Suprapubic skin (tissue), 4 donors: Measurements from ENCODE around the gene ME3. TPM values are rescaled to one million over a fixed set of nuclear protein-coding genes. Genes with fewer than 3 reads are reported as not detected.
A peak's percentile ranks its signal among the peaks of the same experiment; 100 is the strongest.

ENCODE experiments used
- DNase-seq, 2 donors: peaks; one replicate each; pipeline ENCODE4 v3.0.0-alpha.2; 2019; ENCODE audit warnings: low spot score in 2 of 2
- H3K27ac ChIP-seq: fragments of 200-600 bp; sonication (generic); one replicate; pipeline ENCODE4 v1.5.1; 2019
- H3K27me3 ChIP-seq: fragments of 200-600 bp; sonication (generic); one replicate; pipeline ENCODE4 v1.5.1; 2019
- H3K36me3 ChIP-seq: fragments of 200-600 bp; sonication (generic); one replicate; pipeline ENCODE4 v1.5.1; 2019
- H3K4me1 ChIP-seq: fragments of 200-600 bp; sonication (generic); one replicate; pipeline ENCODE4 v1.5.1; 2019
- H3K4me3 ChIP-seq: fragments of 200-600 bp; sonication (generic); one replicate; pipeline ENCODE4 v1.5.1; 2019; ENCODE audit warnings: mild to moderate bottlenecking
- H3K9me3 ChIP-seq: fragments of 200-600 bp; sonication (generic); one replicate; pipeline ENCODE4 v1.5.1; 2019
- EP300 ChIP-seq: sonication (generic); formaldehyde crosslinking; IDR thresholded peaks from one replicate; pipeline ENCODE4 v1.6.1; 2017; ENCODE audit warnings: antibody characterized with exemption
- POLR2A ChIP-seq, 2 donors: fragments of 450-650 bp; IDR thresholded peaks; one replicate each; pipeline ENCODE4 v1.6.1; 2017; ENCODE audit warnings: antibody characterized with exemption in 2 of 2, mild to moderate bottlenecking in 2 of 2, moderate library complexity in 2 of 2
- POLR2AphosphoS5 ChIP-seq, 3 donors: sonication (generic); formaldehyde crosslinking; IDR thresholded peaks; one replicate each; pipeline ENCODE4 v1.6.1; 2017; ENCODE audit warnings: antibody characterized with exemption in 3 of 3
- WGBS: methylation state at CpG from one replicate; pipeline ENCODE4 v1.1.5; 2018; 5-methylcytosine and 5-hydroxymethylcytosine counted together
- total RNA-seq, 4 donors: library from RNA; depleted of rRNA; stranded (reverse); fragments of >200 nt; gene quantifications; one replicate each; pipeline ENCODE4 v1.1.0, GENCODE V29; 2016
- TF ChIP-seq, protein P1 (sequence below), 2 donors: fragments of 200-600 bp in 1 of 2; fragments of 450-650 bp in 1 of 2; sonication (generic) in 1 of 2; IDR thresholded peaks; one replicate each; pipeline ENCODE4 v1.5.1; 2016 to 2019; ENCODE audit warnings: antibody characterized with exemption in 2 of 2, mild to moderate bottlenecking in 1 of 2, moderate library complexity in 1 of 2

Gene ME3
- total RNA-seq, 4 donors from 2014 or later: 3.7 to 17.0 (median 9.4) TPM

- H3K27me3 ChIP-seq: no peaks in the 10 kb centered on the region
- DNase-seq: no peak
- TF ChIP-seq POLR2A (IDR thresholded peaks at IDR 0.05) (no peak), EP300 (no peak), POLR2AphosphoS5 (IDR thresholded peaks at IDR 0.05) (no peak)
- TF ChIP-seq, protein P1, sequence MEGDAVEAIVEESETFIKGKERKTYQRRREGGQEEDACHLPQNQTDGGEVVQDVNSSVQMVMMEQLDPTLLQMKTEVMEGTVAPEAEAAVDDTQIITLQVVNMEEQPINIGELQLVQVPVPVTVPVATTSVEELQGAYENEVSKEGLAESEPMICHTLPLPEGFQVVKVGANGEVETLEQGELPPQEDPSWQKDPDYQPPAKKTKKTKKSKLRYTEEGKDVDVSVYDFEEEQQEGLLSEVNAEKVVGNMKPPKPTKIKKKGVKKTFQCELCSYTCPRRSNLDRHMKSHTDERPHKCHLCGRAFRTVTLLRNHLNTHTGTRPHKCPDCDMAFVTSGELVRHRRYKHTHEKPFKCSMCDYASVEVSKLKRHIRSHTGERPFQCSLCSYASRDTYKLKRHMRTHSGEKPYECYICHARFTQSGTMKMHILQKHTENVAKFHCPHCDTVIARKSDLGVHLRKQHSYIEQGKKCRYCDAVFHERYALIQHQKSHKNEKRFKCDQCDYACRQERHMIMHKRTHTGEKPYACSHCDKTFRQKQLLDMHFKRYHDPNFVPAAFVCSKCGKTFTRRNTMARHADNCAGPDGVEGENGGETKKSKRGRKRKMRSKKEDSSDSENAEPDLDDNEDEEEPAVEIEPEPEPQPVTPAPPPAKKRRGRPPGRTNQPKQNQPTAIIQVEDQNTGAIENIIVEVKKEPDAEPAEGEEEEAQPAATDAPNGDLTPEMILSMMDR (IDR thresholded peaks at IDR 0.05): no peak
- peaks cover 22% of the 10 kb centered on the region for H3K4me1 ChIP-seq
- 93% methylated on average over 4 of the region's 4 CpGs for WGBS
- no peak overlapping the region for H3K4me3 ChIP-seq
- H3K36me3 ChIP-seq: no peaks in the 10 kb centered on the region
- no peaks in the 10 kb centered on the region for H3K9me3 ChIP-seq
- H3K27ac ChIP-seq: no peak overlapping the region
Measured at GRCh38 chr11:86488553-86488952, 183.9 kb downstream of the ME3 start.

DNA sequence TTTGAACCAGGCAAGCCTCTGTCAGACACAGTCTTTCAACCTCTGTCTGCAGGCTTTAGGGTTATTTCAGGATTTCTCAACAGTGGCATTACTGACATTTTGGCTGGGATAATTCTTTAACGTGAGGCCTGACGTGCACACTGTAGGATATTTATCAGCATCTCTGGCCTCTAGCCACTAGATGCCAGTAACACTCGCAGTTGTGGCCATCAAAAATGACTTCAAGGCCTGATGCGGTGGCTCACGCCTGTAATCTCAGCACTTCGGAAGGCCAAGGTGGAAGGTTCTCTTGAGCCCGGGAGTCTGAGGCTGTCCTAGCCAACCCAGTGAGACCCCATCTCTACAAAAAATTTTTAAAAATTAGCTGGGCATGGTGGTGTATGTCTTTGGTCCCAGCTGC is 184.7 kb downstream of the ME3 start:
- no peak for DNase-seq
- Histone ChIP-seq H3K4me1 (peaks cover 27% of the 10 kb centered on the region), H3K27me3 (no peaks in the 10 kb centered on the region), H3K4me3 (no peak overlapping the region), H3K9me3 (no peaks in the 10 kb centered on the region), H3K27ac (no peak overlapping the region), H3K36me3 (no peaks in the 10 kb centered on the region)
- TF ChIP-seq EP300: no peak
- TF ChIP-seq POLR2AphosphoS5 (IDR thresholded peaks at IDR 0.05): no peak
- TF ChIP-seq, protein P1 (IDR thresholded peaks at IDR 0.05): no peak
- no peak for TF ChIP-seq POLR2A (IDR thresholded peaks at IDR 0.05)
- WGBS: 86% methylated on average over 7 of the region's 7 CpGs

GRCh38 chr11:86486261-86487030 is 186.0 kb downstream of the ME3 start:
- no peaks in the 10 kb centered on the region for H3K27me3 ChIP-seq
- 47% methylated on average over 2 of the region's 5 CpGs for WGBS
- no peaks in the 10 kb centered on the region for H3K36me3 ChIP-seq
- peaks cover 27% of the 10 kb centered on the region for H3K4me1 ChIP-seq
- H3K27ac ChIP-seq: no peak overlapping the region
- peak in 1 of 2 donors; percentile 69 for DNase-seq
- no peaks in the 10 kb centered on the region for H3K9me3 ChIP-seq
- no peak overlapping the region for H3K4me3 ChIP-seq
- TF ChIP-seq POLR2AphosphoS5 (IDR thresholded peaks at IDR 0.05): peak in 1 of 3 donors; percentile 22
- TF ChIP-seq POLR2A (IDR thresholded peaks at IDR 0.05): no peak

DNA sequence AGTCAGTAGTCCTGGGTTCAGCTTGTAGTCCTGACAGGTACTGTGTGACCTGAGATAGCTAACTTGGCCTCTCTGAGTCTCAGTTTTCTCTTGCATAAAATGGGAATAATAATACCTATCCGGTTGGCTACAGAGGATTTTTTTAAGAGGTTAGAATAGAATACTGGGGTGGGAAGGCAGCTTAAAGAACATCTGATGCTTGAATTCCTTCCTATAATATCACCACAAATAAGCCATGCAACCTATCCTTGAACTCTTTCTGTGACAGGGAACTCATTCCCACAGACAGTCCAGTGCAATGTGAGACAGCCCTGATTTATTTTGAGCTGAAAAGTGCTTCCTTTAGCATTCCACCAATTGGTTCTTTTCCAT is 187.6 kb downstream of the ME3 start:
- peak overlapping the region; percentile 54 for H3K27ac ChIP-seq
- peaks cover 27% of the 10 kb centered on the region for H3K4me1 ChIP-seq
- H3K36me3 ChIP-seq: no peaks in the 10 kb centered on the region
- no peak overlapping the region for H3K4me3 ChIP-seq
- 73% methylated on average over 1 of the region's 1 CpG for WGBS
- DNase-seq: no peak
- TF ChIP-seq POLR2A (IDR thresholded peaks at IDR 0.05): no peak
- no peak for TF ChIP-seq POLR2AphosphoS5 (IDR thresholded peaks at IDR 0.05)
- TF ChIP-seq, protein P1 (IDR thresholded peaks at IDR 0.05): no peak
- TF ChIP-seq EP300: no peak
- no peaks in the 10 kb centered on the region for H3K27me3 ChIP-seq
- no peaks in the 10 kb centered on the region for H3K9me3 ChIP-seq

DNA sequence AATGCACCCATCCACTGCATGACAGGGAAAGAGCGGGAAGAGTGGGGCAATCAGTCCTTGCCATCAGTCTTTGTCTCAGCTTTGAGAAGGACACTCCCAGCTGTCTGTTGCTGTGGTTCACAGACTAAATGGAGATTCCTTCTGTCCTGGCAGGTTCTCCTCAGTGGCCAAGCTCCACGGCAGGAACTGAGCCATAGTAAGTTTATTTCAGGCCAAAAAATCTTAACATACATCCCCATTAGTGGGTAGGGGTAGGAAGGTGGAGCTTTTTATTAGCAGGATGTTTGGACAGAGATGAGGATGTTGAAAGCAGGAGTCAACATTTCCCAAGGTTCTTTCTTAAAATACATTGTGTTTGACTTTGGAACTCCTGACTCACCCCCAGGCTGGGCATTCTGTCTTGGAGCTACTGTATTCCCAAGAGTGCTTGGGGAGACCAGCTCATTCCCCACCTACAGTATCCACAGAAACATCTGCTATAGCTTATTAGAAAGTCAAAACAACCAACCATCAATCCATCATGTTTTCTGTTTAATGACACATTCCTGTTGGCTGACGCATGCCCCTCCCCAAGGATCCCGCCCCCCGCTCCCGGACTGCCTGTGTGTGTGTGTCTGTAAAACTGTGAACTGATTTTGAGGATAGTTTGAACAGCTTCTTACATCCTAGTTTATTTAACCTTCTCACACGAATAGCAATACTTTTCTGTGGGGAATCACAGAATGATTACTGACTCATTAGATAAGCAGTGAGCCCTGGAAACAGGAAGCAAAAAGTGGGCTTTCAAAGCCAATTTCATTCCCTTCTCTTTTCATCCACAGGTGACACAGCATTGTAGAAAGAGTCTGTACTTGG is 188.2 kb downstream of the ME3 start:
- H3K27ac ChIP-seq: peak overlapping the region; percentile 54
- H3K4me3 ChIP-seq: no peak overlapping the region
- TF ChIP-seq, protein P1 (IDR thresholded peaks at IDR 0.05): no peak
- peak in 1 of 3 donors; percentile 37 for TF ChIP-seq POLR2AphosphoS5 (IDR thresholded peaks at IDR 0.05)
- whole genome bisulfite sequencing: 31% methylated on average over 7 of the region's 7 CpGs
- H3K36me3 ChIP-seq: no peaks in the 10 kb centered on the region
- peak in 1 of 2 donors; percentile 81 for DNase-seq
- no peaks in the 10 kb centered on the region for H3K27me3 ChIP-seq
- no peaks in the 10 kb centered on the region for H3K9me3 ChIP-seq
- H3K4me1 ChIP-seq: peaks cover 27% of the 10 kb centered on the region
